Measurements from ENCODE around the gene DAND5.
"Not testable (repeated sequence)": the region's sequence is repeated elsewhere in the genome, so short reads cannot be mapped to it uniquely, and the experiment has no call there.

Gene DAND5

DNA sequence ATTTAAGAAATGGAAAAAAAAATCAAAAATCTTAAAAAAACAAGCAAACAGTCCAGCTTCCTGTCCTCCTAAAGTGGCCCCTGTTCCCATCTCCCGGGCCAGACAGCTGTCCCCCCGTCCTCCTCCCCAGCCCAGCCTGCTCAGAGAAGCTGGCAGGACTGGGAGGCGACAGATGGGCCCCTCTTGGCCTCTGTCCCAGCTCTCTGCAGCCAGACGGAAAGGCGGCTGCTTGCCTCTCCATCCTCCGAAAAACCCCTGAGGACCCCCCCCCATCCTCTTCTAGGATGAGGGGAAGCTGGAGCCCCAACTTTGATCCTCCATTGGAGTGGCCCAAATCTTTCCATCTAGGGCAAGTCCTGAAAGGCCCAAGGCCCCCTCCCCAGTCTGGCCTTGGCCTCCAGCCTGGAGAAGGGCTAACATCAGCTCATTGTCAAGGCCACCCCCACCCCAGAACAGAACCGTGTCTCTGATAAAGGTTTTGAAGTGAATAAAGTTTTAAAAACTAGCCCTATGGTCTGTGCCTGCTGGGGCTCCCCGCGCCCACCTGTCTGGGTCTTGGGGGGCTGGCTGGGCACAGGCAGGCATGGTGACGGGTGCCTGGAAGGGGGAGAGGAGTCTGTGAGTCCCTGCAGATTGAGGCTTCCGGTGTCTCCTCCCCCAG is 16.1 kb upstream of the DAND5 start:
- H2AFZ ChIP-seq = no peak overlapping the region
- no peak overlapping the region for H3K4me2 ChIP-seq (ENCODE audit: low read length)
- H3K36me3 ChIP-seq (ENCODE audit: control insufficient read depth, insufficient read depth, low read length) = no peaks in the 10 kb centered on the region
- no peaks in the 10 kb centered on the region for H3K9me3 ChIP-seq (ENCODE audit: control insufficient read depth, low read length)
- H3K27me3 ChIP-seq (ENCODE audit: control insufficient read depth, insufficient read depth, low read length) = no peaks in the 10 kb centered on the region
- H3K79me2 ChIP-seq = peaks cover 5% of the 10 kb centered on the region
- TF ChIP-seq, protein P1, sequence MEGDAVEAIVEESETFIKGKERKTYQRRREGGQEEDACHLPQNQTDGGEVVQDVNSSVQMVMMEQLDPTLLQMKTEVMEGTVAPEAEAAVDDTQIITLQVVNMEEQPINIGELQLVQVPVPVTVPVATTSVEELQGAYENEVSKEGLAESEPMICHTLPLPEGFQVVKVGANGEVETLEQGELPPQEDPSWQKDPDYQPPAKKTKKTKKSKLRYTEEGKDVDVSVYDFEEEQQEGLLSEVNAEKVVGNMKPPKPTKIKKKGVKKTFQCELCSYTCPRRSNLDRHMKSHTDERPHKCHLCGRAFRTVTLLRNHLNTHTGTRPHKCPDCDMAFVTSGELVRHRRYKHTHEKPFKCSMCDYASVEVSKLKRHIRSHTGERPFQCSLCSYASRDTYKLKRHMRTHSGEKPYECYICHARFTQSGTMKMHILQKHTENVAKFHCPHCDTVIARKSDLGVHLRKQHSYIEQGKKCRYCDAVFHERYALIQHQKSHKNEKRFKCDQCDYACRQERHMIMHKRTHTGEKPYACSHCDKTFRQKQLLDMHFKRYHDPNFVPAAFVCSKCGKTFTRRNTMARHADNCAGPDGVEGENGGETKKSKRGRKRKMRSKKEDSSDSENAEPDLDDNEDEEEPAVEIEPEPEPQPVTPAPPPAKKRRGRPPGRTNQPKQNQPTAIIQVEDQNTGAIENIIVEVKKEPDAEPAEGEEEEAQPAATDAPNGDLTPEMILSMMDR (IDR thresholded peaks at IDR 0.05) = no peak
- no peak overlapping the region for H3K9ac ChIP-seq
- no peak overlapping the region for H3K27ac ChIP-seq
- peaks cover 8% of the 10 kb centered on the region for H3K4me1 ChIP-seq
- H3K4me3 ChIP-seq (ENCODE audit: low read depth, low read length) = no peak overlapping the region

DNA sequence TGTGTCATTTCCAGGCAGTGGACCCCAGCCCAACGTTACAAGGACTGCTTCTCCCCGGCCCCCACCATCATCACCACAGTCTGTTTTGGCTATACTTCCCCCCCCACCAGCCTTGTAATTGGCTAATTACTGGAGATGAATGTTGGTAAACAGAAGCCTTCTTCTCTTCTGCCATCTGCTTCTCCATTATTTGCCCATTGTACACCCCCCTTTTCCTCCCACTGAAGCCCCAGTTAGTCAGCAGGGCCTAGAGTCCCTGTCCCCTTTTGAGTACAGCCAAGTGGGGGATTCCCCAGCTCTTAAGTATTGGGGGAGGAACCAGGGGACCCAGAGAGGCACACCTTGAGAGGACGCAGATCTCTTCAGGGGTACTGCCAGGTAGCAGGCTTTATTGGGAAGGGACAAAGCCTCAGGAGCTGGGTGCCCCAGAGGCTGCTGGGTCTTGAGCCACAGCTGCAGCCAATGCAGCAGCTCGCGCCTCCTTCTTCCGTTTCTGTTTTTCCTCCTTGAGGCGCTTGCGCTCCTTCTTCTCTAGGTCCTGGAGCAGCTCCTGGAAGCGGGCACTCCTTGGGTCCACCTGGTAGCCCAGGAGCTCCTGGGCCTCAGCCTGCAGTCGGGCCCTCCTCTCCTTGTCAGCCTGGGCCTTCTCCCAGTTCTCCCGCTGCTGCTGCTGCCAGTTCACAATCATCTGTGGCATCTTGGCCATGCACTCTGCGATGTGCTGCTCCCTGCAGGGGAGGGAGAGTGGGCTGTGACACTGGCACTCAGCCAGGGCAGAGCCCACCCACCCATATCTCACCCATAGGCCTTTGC is 15.4 kb upstream of the DAND5 start:
- Histone ChIP-seq H3K27ac (peak overlapping the region; percentile 3), H3K9ac (no peak overlapping the region), H2AFZ (no peak overlapping the region), H3K4me2 (ENCODE audit: low read length) (no peak overlapping the region), H3K4me1 (peaks cover 8% of the 10 kb centered on the region), H3K27me3 (ENCODE audit: control insufficient read depth, insufficient read depth, low read length) (no peaks in the 10 kb centered on the region), H3K79me2 (no peaks in the 10 kb centered on the region), H3K36me3 (ENCODE audit: control insufficient read depth, insufficient read depth, low read length) (no peaks in the 10 kb centered on the region), H3K9me3 (ENCODE audit: control insufficient read depth, low read length) (no peaks in the 10 kb centered on the region), H3K4me3 (ENCODE audit: low read depth, low read length) (no peak overlapping the region)
- TF ChIP-seq, protein P1 (IDR thresholded peaks at IDR 0.05) = no peak

GRCh38 chr19:12954612-12954962 is 14.8 kb upstream of the DAND5 start:
- Histone ChIP-seq H3K79me2 (no peaks in the 10 kb centered on the region), H3K9me3 (ENCODE audit: control insufficient read depth, low read length) (no peaks in the 10 kb centered on the region), H2AFZ (no peak overlapping the region), H3K4me1 (peaks cover 8% of the 10 kb centered on the region), H3K36me3 (ENCODE audit: control insufficient read depth, insufficient read depth, low read length) (no peaks in the 10 kb centered on the region), H3K4me3 (ENCODE audit: low read depth, low read length) (no peak overlapping the region), H3K4me2 (ENCODE audit: low read length) (no peak overlapping the region), H3K27me3 (ENCODE audit: control insufficient read depth, insufficient read depth, low read length) (no peaks in the 10 kb centered on the region), H3K9ac (no peak overlapping the region), H3K27ac (peak overlapping the region; percentile 3)
- TF ChIP-seq, protein P1 (IDR thresholded peaks at IDR 0.05) = no peak

- not testable (repeated sequence) for H3K79me2 ChIP-seq; H3K4me1 ChIP-seq; H3K27ac ChIP-seq; H3K9me3 ChIP-seq (ENCODE audit: control insufficient read depth, low read length); H3K9ac ChIP-seq; H3K27me3 ChIP-seq (ENCODE audit: control insufficient read depth, insufficient read depth, low read length); H2AFZ ChIP-seq; H3K36me3 ChIP-seq (ENCODE audit: control insufficient read depth, insufficient read depth, low read length)
- Histone ChIP-seq H3K4me3 (ENCODE audit: low read depth, low read length) (peak overlapping the region; percentile 73), H3K4me2 (ENCODE audit: low read length) (peak overlapping the region; percentile 61)
These were observed 13.8 kb upstream of the DAND5 start for GRCh38 chr19:12955575-12955974.

- H3K9ac ChIP-seq = no peak overlapping the region
- TF ChIP-seq, protein P1 (IDR thresholded peaks at IDR 0.05) = no peak
- peak overlapping the region; percentile 71 for H3K27ac ChIP-seq
- no peaks in the 10 kb centered on the region for H3K79me2 ChIP-seq
- H2AFZ ChIP-seq = no peak overlapping the region
- no peaks in the 10 kb centered on the region for H3K36me3 ChIP-seq (ENCODE audit: control insufficient read depth, insufficient read depth, low read length)
- H3K4me3 ChIP-seq (ENCODE audit: low read depth, low read length) = peak overlapping the region; percentile 73
- no peaks in the 10 kb centered on the region for H3K9me3 ChIP-seq (ENCODE audit: control insufficient read depth, low read length)
- H3K4me2 ChIP-seq (ENCODE audit: low read length) = peak overlapping the region; percentile 61
- H3K4me1 ChIP-seq = peaks cover 8% of the 10 kb centered on the region
- no peaks in the 10 kb centered on the region for H3K27me3 ChIP-seq (ENCODE audit: control insufficient read depth, insufficient read depth, low read length)
These were observed 13.4 kb upstream of the DAND5 start for GRCh38 chr19:12955996-12956395.
